ENCODE data around the gene PHACTR1.

Gene PHACTR1

GRCh38 chr6:13195803-13196202 lies 479.2 kb downstream of the PHACTR1 start:
- no peak for DNase-seq (ENCODE audit: low read depth)

GRCh38 chr6:13198168-13198567 lies 481.6 kb downstream of the PHACTR1 start:
- no peak for DNase-seq (ENCODE audit: low read depth)

GRCh38 chr6:13201336-13201735 lies 484.8 kb downstream of the PHACTR1 start:
- no peak for DNase-seq (ENCODE audit: low read depth)

- DNase-seq (ENCODE audit: low read depth) = no peak
Observed at GRCh38 chr6:13203145-13203544, 486.6 kb downstream of the PHACTR1 start.

GRCh38 chr6:13205106-13205505 lies 488.5 kb downstream of the PHACTR1 start:
- no peak for DNase-seq (ENCODE audit: low read depth)

GRCh38 chr6:13212096-13212495 lies 495.5 kb downstream of the PHACTR1 start:
- no peak for DNase-seq (ENCODE audit: low read depth)

- no peak for DNase-seq (ENCODE audit: low read depth)
Observed at GRCh38 chr6:13212538-13212937, 496.0 kb downstream of the PHACTR1 start.

- no peak for DNase-seq (ENCODE audit: low read depth)
Observed at GRCh38 chr6:13215390-13215789, 498.8 kb downstream of the PHACTR1 start.

GRCh38 chr6:13216236-13217014 lies 499.9 kb downstream of the PHACTR1 start:
- DNase-seq (ENCODE audit: low read depth) = no peak

- no peak for DNase-seq (ENCODE audit: low read depth)
Observed at GRCh38 chr6:13217206-13217905, 500.8 kb downstream of the PHACTR1 start.

- no peak for DNase-seq (ENCODE audit: low read depth)
Observed at GRCh38 chr6:13220266-13220665, 503.7 kb downstream of the PHACTR1 start.

- no peak for DNase-seq (ENCODE audit: low read depth)
Observed at GRCh38 chr6:13222048-13222447, 505.5 kb downstream of the PHACTR1 start.

GRCh38 chr6:13226071-13226470 lies 509.5 kb downstream of the PHACTR1 start:
- no peak for DNase-seq (ENCODE audit: low read depth)

- DNase-seq (ENCODE audit: low read depth) = no peak
Observed at GRCh38 chr6:13228264-13229204, 512.0 kb downstream of the PHACTR1 start.

- no peak for DNase-seq (ENCODE audit: low read depth)
Observed at GRCh38 chr6:13229205-13230085, 512.9 kb downstream of the PHACTR1 start.

- DNase-seq (ENCODE audit: low read depth) = no peak
Observed at GRCh38 chr6:13233106-13233505, 516.5 kb downstream of the PHACTR1 start.

- DNase-seq (ENCODE audit: low read depth) = no peak
Observed at GRCh38 chr6:13234130-13234529, 517.6 kb downstream of the PHACTR1 start.

GRCh38 chr6:13235339-13235738 lies 518.8 kb downstream of the PHACTR1 start:
- no peak for DNase-seq (ENCODE audit: low read depth)

GRCh38 chr6:13237318-13237717 lies 520.8 kb downstream of the PHACTR1 start:
- DNase-seq (ENCODE audit: low read depth) = no peak

GRCh38 chr6:13238017-13238416 lies 521.5 kb downstream of the PHACTR1 start:
- no peak for DNase-seq (ENCODE audit: low read depth)

- DNase-seq (ENCODE audit: low read depth) = no peak
Observed at GRCh38 chr6:13238640-13239216, 522.2 kb downstream of the PHACTR1 start.
